Skeletal muscle satellite cell (primary cell): Measurements from ENCODE around the gene GPR62.

Source experiments
- H3K27me3 ChIP-seq: 2 replicates; pipeline ENCODE4 v1.7.0; 2013; ENCODE audit warnings: low read length; ENCODE audit not compliant: control insufficient read depth, insufficient read depth
- H3K36me3 ChIP-seq: 2 replicates; pipeline ENCODE4 v1.7.0; 2013; ENCODE audit warnings: mild to moderate bottlenecking, control low read depth, low read length; ENCODE audit not compliant: insufficient read depth
- H3K4me1 ChIP-seq: 2 replicates; pipeline ENCODE4 v1.7.0; 2013; ENCODE audit warnings: low read length; ENCODE audit not compliant: control insufficient read depth, insufficient read depth
- H3K4me2 ChIP-seq: 2 replicates; pipeline ENCODE4 v1.7.0; 2013; ENCODE audit warnings: mild to moderate bottlenecking, low read length
- H3K4me3 ChIP-seq: 2 replicates; pipeline ENCODE4 v1.7.0; 2013; ENCODE audit warnings: low read length
- H3K9ac ChIP-seq: 2 replicates; pipeline ENCODE4 v1.7.0; 2013; ENCODE audit warnings: mild to moderate bottlenecking, low read depth, low read length, moderate library complexity
- H3K9me3 ChIP-seq: replicated peaks from 2 replicates; pipeline ENCODE4 v1.7.0; 2013; ENCODE audit warnings: mild to moderate bottlenecking, control low read depth, low read length

Gene GPR62

GRCh38 chr3:51932471-51933370 is 22.5 kb upstream of the GPR62 start:
- H3K4me3 ChIP-seq: no peak overlapping the region
- peaks cover 42% of the 10 kb centered on the region for H3K36me3 ChIP-seq
- no peaks in the 10 kb centered on the region for H3K4me1 ChIP-seq
- H3K27me3 ChIP-seq: no peaks in the 10 kb centered on the region
- H3K9ac ChIP-seq: no peak overlapping the region
- no peak overlapping the region for H3K4me2 ChIP-seq
- no peaks in the 10 kb centered on the region for H3K9me3 ChIP-seq

- Histone ChIP-seq H3K9me3 (no peaks in the 10 kb centered on the region), H3K9ac (no peak overlapping the region), H3K4me3 (no peak overlapping the region), H3K4me2 (no peak overlapping the region), H3K4me1 (no peaks in the 10 kb centered on the region), H3K36me3 (peaks cover 44% of the 10 kb centered on the region), H3K27me3 (no peaks in the 10 kb centered on the region)
Measured at GRCh38 chr3:51933471-51934138, 21.6 kb upstream of the GPR62 start.

- no peak overlapping the region for H3K4me3 ChIP-seq
- peaks cover 44% of the 10 kb centered on the region for H3K36me3 ChIP-seq
- no peak overlapping the region for H3K4me2 ChIP-seq
- H3K9me3 ChIP-seq: no peaks in the 10 kb centered on the region
- H3K9ac ChIP-seq: no peak overlapping the region
- no peaks in the 10 kb centered on the region for H3K4me1 ChIP-seq
- no peaks in the 10 kb centered on the region for H3K27me3 ChIP-seq
Measured at GRCh38 chr3:51934139-51934850, 20.9 kb upstream of the GPR62 start.

GRCh38 chr3:51934991-51935885 is 19.9 kb upstream of the GPR62 start:
- Histone ChIP-seq H3K9ac (no peak overlapping the region), H3K9me3 (no peaks in the 10 kb centered on the region), H3K4me2 (no peak overlapping the region), H3K4me1 (peaks cover 1% of the 10 kb centered on the region), H3K36me3 (peaks cover 44% of the 10 kb centered on the region), H3K4me3 (no peak overlapping the region), H3K27me3 (no peaks in the 10 kb centered on the region)

DNA sequence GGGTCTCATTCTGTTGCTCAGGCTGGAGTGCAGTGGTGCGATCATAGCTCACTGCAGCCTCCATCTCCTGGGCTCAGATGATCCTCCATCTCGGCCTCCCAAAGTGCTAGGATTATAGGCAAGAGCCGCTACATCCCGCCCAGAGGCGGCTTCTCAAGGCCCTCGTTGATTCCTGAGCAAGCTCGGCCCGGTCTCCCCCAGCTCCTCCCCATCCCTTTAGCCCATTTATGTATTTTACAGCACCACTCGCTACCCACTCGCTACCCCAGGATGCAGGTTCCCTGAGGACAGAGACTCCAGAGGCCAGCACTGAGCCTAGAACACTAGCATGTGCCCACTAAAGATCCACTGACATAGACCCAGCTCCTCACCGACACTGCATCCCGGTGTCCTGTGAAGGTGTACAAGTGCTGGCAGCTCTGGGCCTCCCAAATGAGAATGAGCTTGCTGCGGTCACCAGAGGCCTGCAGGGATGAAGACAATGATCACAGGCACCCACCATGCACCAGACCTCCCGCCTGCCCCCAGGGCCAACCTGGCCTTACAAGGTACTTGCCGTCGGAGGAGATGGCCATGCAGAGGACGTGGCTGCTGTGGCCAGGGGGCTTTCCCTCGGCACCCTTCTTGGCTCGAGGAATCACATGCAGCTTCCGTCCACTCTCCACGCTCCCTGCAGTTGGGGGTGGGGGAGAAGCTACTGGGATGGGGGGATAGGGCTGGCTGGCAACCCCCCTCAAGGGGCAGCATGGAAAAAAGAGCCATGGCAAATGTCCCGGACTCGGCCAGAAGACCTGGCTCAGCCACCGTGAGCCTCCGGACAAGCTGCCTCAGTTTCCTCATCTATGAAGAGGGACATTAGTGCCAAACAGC is 19.1 kb upstream of the GPR62 start:
- H3K4me1 ChIP-seq: peaks cover 10% of the 10 kb centered on the region
- no peaks in the 10 kb centered on the region for H3K27me3 ChIP-seq
- no peaks in the 10 kb centered on the region for H3K9me3 ChIP-seq
- no peak overlapping the region for H3K9ac ChIP-seq
- no peak overlapping the region for H3K4me3 ChIP-seq
- peaks cover 44% of the 10 kb centered on the region for H3K36me3 ChIP-seq
- no peak overlapping the region for H3K4me2 ChIP-seq

- Histone ChIP-seq H3K27me3 (no peaks in the 10 kb centered on the region), H3K4me3 (no peak overlapping the region), H3K4me1 (peaks cover 11% of the 10 kb centered on the region), H3K9me3 (no peaks in the 10 kb centered on the region), H3K4me2 (no peak overlapping the region), H3K36me3 (peaks cover 40% of the 10 kb centered on the region), H3K9ac (no peak overlapping the region)
Measured at GRCh38 chr3:51937014-51937413, 18.2 kb upstream of the GPR62 start.

GRCh38 chr3:51937611-51938450 is 17.4 kb upstream of the GPR62 start:
- H3K9ac ChIP-seq: no peak overlapping the region
- no peaks in the 10 kb centered on the region for H3K27me3 ChIP-seq
- H3K9me3 ChIP-seq: no peaks in the 10 kb centered on the region
- H3K36me3 ChIP-seq: peaks cover 40% of the 10 kb centered on the region
- peaks cover 18% of the 10 kb centered on the region for H3K4me1 ChIP-seq
- no peak overlapping the region for H3K4me2 ChIP-seq
- H3K4me3 ChIP-seq: no peak overlapping the region

DNA sequence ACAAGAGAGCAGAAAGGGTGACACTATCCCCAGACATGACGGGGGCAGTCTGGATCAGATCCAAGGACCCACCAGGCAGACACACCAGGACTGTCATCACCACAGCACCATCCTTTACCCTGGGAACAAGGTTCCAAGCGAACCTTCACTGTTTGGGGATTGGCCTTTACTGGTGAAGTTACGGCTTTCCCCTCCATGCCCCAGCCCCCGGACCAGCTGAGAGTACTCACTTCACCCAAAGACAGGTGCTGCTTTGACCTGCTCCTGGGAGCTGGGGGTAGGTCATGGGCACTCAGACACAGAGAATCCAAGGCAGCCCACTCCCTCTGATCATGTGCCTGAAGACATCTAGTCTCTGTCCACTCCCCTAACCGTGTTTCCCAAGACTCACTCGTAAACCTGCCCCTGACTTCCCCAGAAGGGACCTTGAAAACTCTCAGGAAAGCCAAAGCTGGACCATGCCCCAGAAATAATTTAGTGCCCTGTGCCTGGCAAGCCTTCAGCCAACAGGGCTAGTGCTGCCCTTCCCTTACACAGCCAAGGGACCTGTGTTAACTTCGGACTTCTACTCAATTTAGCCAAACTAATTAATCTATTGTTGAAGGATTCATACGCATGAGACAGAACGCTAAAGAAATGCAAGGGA is 16.3 kb upstream of the GPR62 start:
- Histone ChIP-seq H3K9me3 (no peaks in the 10 kb centered on the region), H3K36me3 (peaks cover 34% of the 10 kb centered on the region), H3K27me3 (no peaks in the 10 kb centered on the region), H3K4me3 (no peak overlapping the region), H3K9ac (no peak overlapping the region), H3K4me2 (no peak overlapping the region), H3K4me1 (peaks cover 26% of the 10 kb centered on the region)

GRCh38 chr3:51940648-51941462 is 14.3 kb upstream of the GPR62 start:
- Histone ChIP-seq H3K9ac (peak overlapping the region; percentile 89), H3K4me3 (peak overlapping the region; percentile 90), H3K36me3 (peaks cover 20% of the 10 kb centered on the region), H3K9me3 (no peaks in the 10 kb centered on the region), H3K4me1 (peaks cover 26% of the 10 kb centered on the region), H3K4me2 (peak overlapping the region; percentile 99), H3K27me3 (no peaks in the 10 kb centered on the region)
